ENCODE measurements around the gene STARD3NL.

DNA sequence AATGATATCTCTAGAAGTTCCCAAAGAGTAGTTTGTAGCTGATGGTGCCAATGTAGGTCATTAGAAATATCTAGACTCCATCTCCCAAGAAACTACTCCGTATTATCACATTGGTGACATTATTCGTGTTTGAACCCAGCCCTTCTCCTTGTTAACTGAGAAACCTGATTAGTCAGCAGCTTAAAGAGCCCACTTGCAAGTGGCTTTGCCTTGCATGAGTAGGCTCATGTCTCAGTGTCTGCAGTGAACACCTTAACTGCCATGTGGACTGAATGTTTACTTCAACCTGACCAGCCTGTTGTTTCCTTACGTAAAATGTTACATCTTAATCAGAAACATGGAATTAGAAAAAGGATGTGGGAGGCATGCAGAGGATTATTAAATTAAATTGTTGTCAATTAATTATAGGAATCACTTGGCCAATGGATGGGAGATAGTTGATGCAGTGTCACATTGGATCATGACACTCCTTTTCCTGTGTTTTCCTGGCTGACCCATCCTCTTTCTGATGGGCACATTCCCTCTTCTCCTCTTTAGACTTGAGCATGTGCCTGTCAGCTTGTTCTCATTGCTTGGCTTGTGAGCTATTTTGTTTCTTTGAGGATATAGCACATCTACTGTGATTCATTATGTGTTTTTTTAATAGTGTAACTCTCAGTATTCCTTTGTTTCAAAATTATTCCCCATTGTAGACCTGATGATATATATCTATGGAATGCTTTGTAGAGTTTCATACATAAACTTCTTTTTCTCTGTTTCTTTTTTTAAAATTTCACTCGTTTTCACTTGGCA lies 18.0 kb downstream of the STARD3NL start:
- TF ChIP-seq EZH2 (IDR thresholded peaks at IDR 0.05) (no peak), POLR2AphosphoS5 (IDR thresholded peaks at IDR 0.05; ENCODE audit: borderline replicate concordance, low read depth, low read length) (no peak), FOXP2 (optimal IDR thresholded peaks at IDR 0.05; ENCODE audit: control extremely low read depth, extremely low read length, insufficient read depth) (no peak)
